ENCODE measurements around the gene ARHGAP42.

GRCh38 chr11:100731471-100731870 lies 44.4 kb downstream of the ARHGAP42 start:
- TF ChIP-seq CTCF (conservative IDR thresholded peaks at IDR 0.05; ENCODE audit: low read depth, low read length) (no peak), MXI1 (IDR thresholded peaks at IDR 0.05; ENCODE audit: borderline replicate concordance, low read depth, low read length) (no peak), CHD1 (IDR thresholded peaks at IDR 0.05; ENCODE audit: low read depth, low read length) (no peak), USF2 (IDR thresholded peaks at IDR 0.05; ENCODE audit: low read depth, low read length) (no peak), POLR2A (IDR thresholded peaks at IDR 0.05; ENCODE audit: low read depth, low read length) (no peak), SMC3 (IDR thresholded peaks at IDR 0.05; ENCODE audit: low read depth, low read length) (no peak), MAFK (IDR thresholded peaks at IDR 0.05; ENCODE audit: low read depth, low read length) (no peak), MAZ (IDR thresholded peaks at IDR 0.05; ENCODE audit: borderline replicate concordance, low read depth, low read length) (no peak), ELK1 (IDR thresholded peaks at IDR 0.05; ENCODE audit: borderline replicate concordance, low read depth, low read length) (no peak), NFE2L2 (IDR thresholded peaks at IDR 0.05; ENCODE audit: low read depth, low read length) (no peak), RFX5 (IDR thresholded peaks at IDR 0.05; ENCODE audit: low read depth, low read length) (no peak), BHLHE40 (IDR thresholded peaks at IDR 0.05; ENCODE audit: low read depth, low read length) (no peak), RAD21 (IDR thresholded peaks at IDR 0.05; ENCODE audit: low read length) (no peak)

All from IMR-90 (cell line).